ENCODE measurements around the gene GNAI3.

GNAI3 gene

DNA sequence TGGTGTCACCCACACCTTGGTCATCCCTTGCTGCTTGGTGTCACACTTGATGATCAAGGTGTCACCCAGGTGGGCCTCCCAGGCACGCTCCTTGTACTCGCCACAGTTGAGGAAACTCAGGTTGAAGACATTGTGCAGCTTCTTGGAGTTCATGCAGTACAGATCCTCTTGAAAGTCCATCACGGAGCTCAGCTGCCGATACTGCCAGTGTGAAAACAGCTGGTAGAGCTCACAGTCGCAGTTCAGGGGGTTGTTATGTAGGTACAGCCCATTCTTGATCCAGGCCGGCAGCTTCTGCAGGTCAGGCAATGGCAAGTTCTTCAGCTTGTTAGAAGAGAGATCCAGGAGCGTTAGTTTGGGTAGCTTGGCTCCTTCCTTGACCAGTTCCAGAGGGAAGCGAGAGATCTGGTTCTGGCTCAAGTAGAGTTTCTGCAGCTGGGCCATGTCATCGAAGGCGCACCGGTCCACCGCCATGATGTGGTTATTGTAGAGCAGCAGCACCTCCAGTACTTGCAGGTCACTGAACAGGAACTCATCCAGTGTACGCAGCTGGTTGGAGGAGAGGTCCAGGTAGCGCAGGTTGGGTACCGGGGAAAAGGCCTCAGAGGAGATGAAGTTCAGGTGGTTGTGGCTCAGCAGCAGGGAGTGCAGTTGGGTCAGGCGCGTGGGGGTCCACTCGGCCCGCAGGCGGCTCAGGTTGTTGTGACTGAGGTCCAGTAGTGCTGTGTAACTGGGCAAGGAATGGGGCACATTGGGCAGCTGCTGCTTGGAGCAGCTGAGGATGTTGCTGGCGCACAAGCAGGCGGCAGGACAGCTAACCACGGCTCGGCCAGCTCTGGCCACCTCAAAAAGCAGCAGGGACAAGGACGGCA, 40.2 kb upstream of the GNAI3 start:
- POLR2A ChIA-PET: no interaction called here
- CTCF ChIA-PET: interaction anchor here (0.5 to 36.3 kb wide), 3 partner anchors 14 to 679 kb away, joined by 3 to 1152 read pairs (median 303); partner anchors contain the start of genes CYB561D1 and GPR61

DNA sequence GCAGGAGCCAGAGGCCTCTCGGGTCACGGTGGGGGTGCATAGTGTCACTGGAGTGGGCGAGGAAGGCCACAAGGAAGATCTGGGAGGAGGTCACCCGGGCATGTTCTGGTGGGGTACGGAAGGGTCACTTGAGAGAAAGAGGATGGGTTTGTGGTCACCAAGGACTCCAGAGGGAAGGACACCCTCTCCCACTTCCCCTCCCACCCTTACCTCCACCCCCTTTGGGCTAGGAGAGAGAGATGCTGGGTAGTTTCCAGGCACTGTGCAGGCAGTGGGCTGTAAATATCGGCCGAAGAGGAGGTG, 39.6 kb upstream of the GNAI3 start:
- Histone ChIP-seq H3K4me1 (ENCODE audit: control insufficient read depth, insufficient read depth, low read length) (no peaks in the 10 kb centered on the region), H3K36me3 (ENCODE audit: control insufficient read depth in 2 of 2, insufficient read depth in 1 of 2, low read length in 2 of 2) (no peaks in the 10 kb centered on the region), H3K9me3 (ENCODE audit: control insufficient read depth, insufficient read depth, low read depth, low read length) (no peaks in the 10 kb centered on the region), H3K4me3 (ENCODE audit: low read depth, low read length) (no peak overlapping the region), H3K27ac (ENCODE audit: extremely low read depth, low read depth, low read length) (no peak overlapping the region)
- CTCF ChIA-PET: interaction anchor here (18.0 to 36.3 kb wide), 2 partner anchors 14 to 24 kb away, joined by 303 to 1152 read pairs; partner anchors contain the start of genes CYB561D1 and GPR61
- TF ChIP-seq, protein P1, sequence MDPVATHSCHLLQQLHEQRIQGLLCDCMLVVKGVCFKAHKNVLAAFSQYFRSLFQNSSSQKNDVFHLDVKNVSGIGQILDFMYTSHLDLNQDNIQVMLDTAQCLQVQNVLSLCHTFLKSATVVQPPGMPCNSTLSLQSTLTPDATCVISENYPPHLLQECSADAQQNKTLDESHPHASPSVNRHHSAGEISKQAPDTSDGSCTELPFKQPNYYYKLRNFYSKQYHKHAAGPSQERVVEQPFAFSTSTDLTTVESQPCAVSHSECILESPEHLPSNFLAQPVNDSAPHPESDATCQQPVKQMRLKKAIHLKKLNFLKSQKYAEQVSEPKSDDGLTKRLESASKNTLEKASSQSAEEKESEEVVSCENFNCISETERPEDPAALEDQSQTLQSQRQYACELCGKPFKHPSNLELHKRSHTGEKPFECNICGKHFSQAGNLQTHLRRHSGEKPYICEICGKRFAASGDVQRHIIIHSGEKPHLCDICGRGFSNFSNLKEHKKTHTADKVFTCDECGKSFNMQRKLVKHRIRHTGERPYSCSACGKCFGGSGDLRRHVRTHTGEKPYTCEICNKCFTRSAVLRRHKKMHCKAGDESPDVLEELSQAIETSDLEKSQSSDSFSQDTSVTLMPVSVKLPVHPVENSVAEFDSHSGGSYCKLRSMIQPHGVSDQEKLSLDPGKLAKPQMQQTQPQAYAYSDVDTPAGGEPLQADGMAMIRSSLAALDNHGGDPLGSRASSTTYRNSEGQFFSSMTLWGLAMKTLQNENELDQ (tag by site-specific recombination; IDR thresholded peaks at IDR 0.05; ENCODE audit: low read depth): no peak
- TF ChIP-seq ZFHX2 (tag by site-specific recombination; conservative IDR thresholded peaks at IDR 0.05) (0 out of 2 replicates have a peak, but pooled peaks have one; percentile 8), ZNF561 (tag by site-specific recombination; IDR thresholded peaks at IDR 0.05; ENCODE audit: borderline replicate concordance) (no peak), TCF7L2 (IDR thresholded peaks at IDR 0.05; ENCODE audit: borderline replicate concordance, low read depth, low read length) (no peak), SP3 (tag by site-specific recombination; IDR thresholded peaks at IDR 0.05) (no peak), ZNF571 (tag by site-specific recombination; IDR thresholded peaks at IDR 0.05) (no peak), ZNF621 (tag by site-specific recombination; IDR thresholded peaks at IDR 0.05) (no peak), YY2 (tag by site-specific recombination; IDR thresholded peaks at IDR 0.05) (no peak)
- TF ChIP-seq, protein P2, sequence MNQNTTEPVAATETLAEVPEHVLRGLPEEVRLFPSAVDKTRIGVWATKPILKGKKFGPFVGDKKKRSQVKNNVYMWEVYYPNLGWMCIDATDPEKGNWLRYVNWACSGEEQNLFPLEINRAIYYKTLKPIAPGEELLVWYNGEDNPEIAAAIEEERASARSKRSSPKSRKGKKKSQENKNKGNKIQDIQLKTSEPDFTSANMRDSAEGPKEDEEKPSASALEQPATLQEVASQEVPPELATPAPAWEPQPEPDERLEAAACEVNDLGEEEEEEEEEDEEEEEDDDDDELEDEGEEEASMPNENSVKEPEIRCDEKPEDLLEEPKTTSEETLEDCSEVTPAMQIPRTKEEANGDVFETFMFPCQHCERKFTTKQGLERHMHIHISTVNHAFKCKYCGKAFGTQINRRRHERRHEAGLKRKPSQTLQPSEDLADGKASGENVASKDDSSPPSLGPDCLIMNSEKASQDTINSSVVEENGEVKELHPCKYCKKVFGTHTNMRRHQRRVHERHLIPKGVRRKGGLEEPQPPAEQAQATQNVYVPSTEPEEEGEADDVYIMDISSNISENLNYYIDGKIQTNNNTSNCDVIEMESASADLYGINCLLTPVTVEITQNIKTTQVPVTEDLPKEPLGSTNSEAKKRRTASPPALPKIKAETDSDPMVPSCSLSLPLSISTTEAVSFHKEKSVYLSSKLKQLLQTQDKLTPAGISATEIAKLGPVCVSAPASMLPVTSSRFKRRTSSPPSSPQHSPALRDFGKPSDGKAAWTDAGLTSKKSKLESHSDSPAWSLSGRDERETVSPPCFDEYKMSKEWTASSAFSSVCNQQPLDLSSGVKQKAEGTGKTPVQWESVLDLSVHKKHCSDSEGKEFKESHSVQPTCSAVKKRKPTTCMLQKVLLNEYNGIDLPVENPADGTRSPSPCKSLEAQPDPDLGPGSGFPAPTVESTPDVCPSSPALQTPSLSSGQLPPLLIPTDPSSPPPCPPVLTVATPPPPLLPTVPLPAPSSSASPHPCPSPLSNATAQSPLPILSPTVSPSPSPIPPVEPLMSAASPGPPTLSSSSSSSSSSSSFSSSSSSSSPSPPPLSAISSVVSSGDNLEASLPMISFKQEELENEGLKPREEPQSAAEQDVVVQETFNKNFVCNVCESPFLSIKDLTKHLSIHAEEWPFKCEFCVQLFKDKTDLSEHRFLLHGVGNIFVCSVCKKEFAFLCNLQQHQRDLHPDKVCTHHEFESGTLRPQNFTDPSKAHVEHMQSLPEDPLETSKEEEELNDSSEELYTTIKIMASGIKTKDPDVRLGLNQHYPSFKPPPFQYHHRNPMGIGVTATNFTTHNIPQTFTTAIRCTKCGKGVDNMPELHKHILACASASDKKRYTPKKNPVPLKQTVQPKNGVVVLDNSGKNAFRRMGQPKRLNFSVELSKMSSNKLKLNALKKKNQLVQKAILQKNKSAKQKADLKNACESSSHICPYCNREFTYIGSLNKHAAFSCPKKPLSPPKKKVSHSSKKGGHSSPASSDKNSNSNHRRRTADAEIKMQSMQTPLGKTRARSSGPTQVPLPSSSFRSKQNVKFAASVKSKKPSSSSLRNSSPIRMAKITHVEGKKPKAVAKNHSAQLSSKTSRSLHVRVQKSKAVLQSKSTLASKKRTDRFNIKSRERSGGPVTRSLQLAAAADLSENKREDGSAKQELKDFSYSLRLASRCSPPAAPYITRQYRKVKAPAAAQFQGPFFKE (tag by site-specific recombination; IDR thresholded peaks at IDR 0.05; ENCODE audit: borderline replicate concordance): no peak
- POLR2A ChIA-PET: interaction anchor here (1.4 kb wide), 1 partner anchor 11 kb away, joined by 5 read pairs; no protein-coding TSS in a partner anchor

More for the DNA sequence above, 40.2 kb upstream of the GNAI3 start:
- Histone ChIP-seq H3K27ac (ENCODE audit: extremely low read depth, low read depth, low read length) (no peak overlapping the region), H3K4me1 (ENCODE audit: control insufficient read depth, insufficient read depth, low read length) (no peaks in the 10 kb centered on the region), H3K4me3 (ENCODE audit: low read depth, low read length) (no peak overlapping the region), H3K36me3 (ENCODE audit: control insufficient read depth in 2 of 2, insufficient read depth in 1 of 2, low read length in 2 of 2) (no peaks in the 10 kb centered on the region), H3K9me3 (ENCODE audit: control insufficient read depth, insufficient read depth, low read depth, low read length) (no peaks in the 10 kb centered on the region)
- TF ChIP-seq, protein P3, sequence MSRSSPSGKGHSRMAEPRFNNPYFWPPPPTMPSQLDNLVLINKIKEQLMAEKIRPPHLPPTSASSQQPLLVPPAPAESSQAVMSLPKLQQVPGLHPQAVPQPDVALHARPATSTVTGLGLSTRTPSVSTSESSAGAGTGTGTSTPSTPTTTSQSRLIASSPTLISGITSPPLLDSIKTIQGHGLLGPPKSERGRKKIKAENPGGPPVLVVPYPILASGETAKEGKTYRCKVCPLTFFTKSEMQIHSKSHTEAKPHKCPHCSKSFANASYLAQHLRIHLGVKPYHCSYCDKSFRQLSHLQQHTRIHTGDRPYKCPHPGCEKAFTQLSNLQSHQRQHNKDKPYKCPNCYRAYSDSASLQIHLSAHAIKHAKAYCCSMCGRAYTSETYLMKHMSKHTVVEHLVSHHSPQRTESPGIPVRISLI (tag by site-specific recombination; IDR thresholded peaks at IDR 0.05): no peak
